H7 (cell line): Measurements from ENCODE around the gene HLX. TPM values are rescaled to one million over a fixed set of nuclear protein-coding genes. Genes with fewer than 3 reads are reported as not detected.

Source experiments
- DNase-seq: peaks from one replicate; pipeline ENCODE4 v3.0.0; 2012
- H3K27me3 ChIP-seq: 2 replicates; pipeline ENCODE4 v1.6.0; 2011; ENCODE audit warnings: mild to moderate bottlenecking, low read length; ENCODE audit not compliant: control insufficient read depth, insufficient read depth
- H3K36me3 ChIP-seq: replicated peaks from 2 replicates; pipeline ENCODE4 v1.5.1; 2011; ENCODE audit warnings: low read length; ENCODE audit not compliant: control insufficient read depth, insufficient read depth
- H3K4me3 ChIP-seq: 2 replicates; pipeline ENCODE4 v1.5.1; 2011; ENCODE audit warnings: low read depth, mild to moderate bottlenecking, control low read depth, low read length, moderate library complexity; ENCODE audit not compliant: insufficient read depth
- total RNA-seq: library from RNA; depleted of rRNA; stranded (reverse); fragments of >200 nt; shearing (Covaris generic); gene quantifications from 2 replicates; pipeline ENCODE4 v1.2.3, GENCODE V29; 2014

The HLX gene
- total RNA-seq, 1 experiment from 2014 or later = 0.21 TPM

GRCh38 chr1:220877377-220878095 lies 1.7 kb upstream of the HLX start:
- peak overlapping the region; percentile 48 for H3K4me3 ChIP-seq
- peaks cover 82% of the 10 kb centered on the region for H3K27me3 ChIP-seq
- H3K36me3 ChIP-seq = no peaks in the 10 kb centered on the region
- DNase-seq = peak; percentile 58

GRCh38 chr1:220878191-220879075 lies 810 bp upstream of the HLX start:
- Histone ChIP-seq H3K36me3 (no peaks in the 10 kb centered on the region), H3K27me3 (peaks cover 91% of the 10 kb centered on the region), H3K4me3 (peak overlapping the region; percentile 42)
- peak; percentile 57 for DNase-seq

GRCh38 chr1:220879509-220880361 lies 492 bp downstream of the HLX start:
- Histone ChIP-seq H3K36me3 (no peaks in the 10 kb centered on the region), H3K4me3 (peak overlapping the region; percentile 42), H3K27me3 (peaks cover 100% of the 10 kb centered on the region)
- DNase-seq = peak; percentile 90

- no peak for DNase-seq
- Histone ChIP-seq H3K27me3 (peaks cover 100% of the 10 kb centered on the region), H3K4me3 (peak overlapping the region; percentile 42; the same call in 1 of the 2 replicates), H3K36me3 (no peaks in the 10 kb centered on the region)
Measured at GRCh38 chr1:220880362-220880670, 1.1 kb downstream of the HLX start.

- Histone ChIP-seq H3K4me3 (no peak overlapping the region), H3K36me3 (no peaks in the 10 kb centered on the region), H3K27me3 (peaks cover 100% of the 10 kb centered on the region)
- peak; percentile 78 for DNase-seq
Measured at GRCh38 chr1:220880726-220881506, 1.7 kb downstream of the HLX start.

- Histone ChIP-seq H3K36me3 (no peaks in the 10 kb centered on the region), H3K27me3 (peaks cover 100% of the 10 kb centered on the region), H3K4me3 (0 out of 2 replicates have a peak overlapping the region, but pooled peaks have one; percentile 10)
- peak; percentile 91 for DNase-seq
Measured at GRCh38 chr1:220882061-220882891, 3.0 kb downstream of the HLX start.

GRCh38 chr1:220884109-220884980 lies 5.1 kb downstream of the HLX start:
- Histone ChIP-seq H3K4me3 (peak overlapping the region; percentile 16), H3K36me3 (no peaks in the 10 kb centered on the region), H3K27me3 (peaks cover 100% of the 10 kb centered on the region)
- peak; percentile 89 for DNase-seq

GRCh38 chr1:220884981-220885918 lies 6.0 kb downstream of the HLX start:
- no peaks in the 10 kb centered on the region for H3K36me3 ChIP-seq
- no peak overlapping the region for H3K4me3 ChIP-seq
- DNase-seq = peak; percentile 21
- peaks cover 100% of the 10 kb centered on the region for H3K27me3 ChIP-seq

- Histone ChIP-seq H3K27me3 (peaks cover 100% of the 10 kb centered on the region), H3K36me3 (no peaks in the 10 kb centered on the region), H3K4me3 (no peak overlapping the region)
- no peak for DNase-seq
Measured at GRCh38 chr1:220885971-220886370, 6.7 kb downstream of the HLX start.

- H3K36me3 ChIP-seq = no peaks in the 10 kb centered on the region
- peaks cover 100% of the 10 kb centered on the region for H3K27me3 ChIP-seq
- no peak overlapping the region for H3K4me3 ChIP-seq
- DNase-seq = peak; percentile 67
Measured at GRCh38 chr1:220886470-220887201, 7.4 kb downstream of the HLX start.

GRCh38 chr1:220887202-220887519 lies 7.9 kb downstream of the HLX start:
- no peak for DNase-seq
- Histone ChIP-seq H3K4me3 (no peak overlapping the region), H3K36me3 (no peaks in the 10 kb centered on the region), H3K27me3 (peaks cover 100% of the 10 kb centered on the region)
